GM12874 (cell line): ENCODE data around the gene CENPP.

ENCODE experiments used
- TF ChIP-seq, protein P1 (sequence below): IDR thresholded peaks from 2 replicates; pipeline ENCODE4 v1.5.1; 2011; ENCODE audit warnings: low read depth, mild to moderate bottlenecking, control low read depth, low read length, moderate library complexity; ENCODE audit not compliant: insufficient read depth

CENPP gene

GRCh38 chr9:92576175-92576574 lies 250.4 kb downstream of the CENPP start:
- TF ChIP-seq, protein P1, sequence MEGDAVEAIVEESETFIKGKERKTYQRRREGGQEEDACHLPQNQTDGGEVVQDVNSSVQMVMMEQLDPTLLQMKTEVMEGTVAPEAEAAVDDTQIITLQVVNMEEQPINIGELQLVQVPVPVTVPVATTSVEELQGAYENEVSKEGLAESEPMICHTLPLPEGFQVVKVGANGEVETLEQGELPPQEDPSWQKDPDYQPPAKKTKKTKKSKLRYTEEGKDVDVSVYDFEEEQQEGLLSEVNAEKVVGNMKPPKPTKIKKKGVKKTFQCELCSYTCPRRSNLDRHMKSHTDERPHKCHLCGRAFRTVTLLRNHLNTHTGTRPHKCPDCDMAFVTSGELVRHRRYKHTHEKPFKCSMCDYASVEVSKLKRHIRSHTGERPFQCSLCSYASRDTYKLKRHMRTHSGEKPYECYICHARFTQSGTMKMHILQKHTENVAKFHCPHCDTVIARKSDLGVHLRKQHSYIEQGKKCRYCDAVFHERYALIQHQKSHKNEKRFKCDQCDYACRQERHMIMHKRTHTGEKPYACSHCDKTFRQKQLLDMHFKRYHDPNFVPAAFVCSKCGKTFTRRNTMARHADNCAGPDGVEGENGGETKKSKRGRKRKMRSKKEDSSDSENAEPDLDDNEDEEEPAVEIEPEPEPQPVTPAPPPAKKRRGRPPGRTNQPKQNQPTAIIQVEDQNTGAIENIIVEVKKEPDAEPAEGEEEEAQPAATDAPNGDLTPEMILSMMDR: no peak

GRCh38 chr9:92589923-92590322 lies 264.2 kb downstream of the CENPP start:
- TF ChIP-seq, protein P1: no peak

- TF ChIP-seq, protein P1: no peak
Measured at GRCh38 chr9:92590377-92590776, 264.6 kb downstream of the CENPP start.

- TF ChIP-seq, protein P1: no peak
Measured at GRCh38 chr9:92592537-92592936, 266.8 kb downstream of the CENPP start.

DNA sequence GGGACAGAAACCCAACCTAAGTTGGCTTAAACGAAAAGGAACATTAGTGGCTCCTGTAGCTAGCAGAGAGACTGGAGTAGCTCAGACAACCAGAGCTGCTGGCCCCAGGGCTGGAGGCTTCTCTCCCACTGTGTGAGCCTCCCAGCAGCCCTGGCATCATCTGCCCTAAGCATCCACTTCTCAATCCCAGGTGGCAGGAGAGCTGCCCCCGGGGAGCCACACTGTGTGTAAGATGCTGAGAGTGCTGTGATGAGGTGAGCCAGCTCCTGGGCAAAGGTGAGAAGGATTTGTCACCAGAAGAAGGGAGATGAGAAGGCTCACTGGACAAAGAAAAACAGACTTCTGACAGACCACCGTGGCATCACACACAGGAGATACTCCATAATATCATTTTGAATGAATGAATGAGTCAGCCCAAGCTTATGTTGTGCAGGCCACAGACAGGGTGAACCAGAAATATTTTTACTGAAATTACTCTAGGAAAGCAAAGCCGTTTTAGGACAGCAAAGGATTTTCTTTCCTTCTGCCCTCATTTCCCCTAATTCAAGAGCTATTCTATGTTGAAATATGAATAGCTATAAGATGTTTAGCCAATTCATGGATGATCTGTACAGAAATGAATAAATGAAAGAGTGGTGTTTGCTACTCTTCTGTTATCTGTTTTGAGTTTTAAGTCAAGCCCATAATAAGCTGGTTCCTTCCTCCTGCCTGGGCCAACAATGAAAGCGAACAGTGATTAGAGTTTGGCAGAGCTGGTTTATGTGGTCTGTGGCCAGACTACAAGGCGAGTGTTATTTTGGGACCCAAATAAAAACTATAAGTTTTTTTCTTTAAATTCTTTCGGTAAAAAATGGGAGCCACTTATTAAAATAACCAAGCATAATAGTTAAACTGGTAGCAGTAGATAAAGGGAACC lies 267.5 kb downstream of the CENPP start:
- TF ChIP-seq, protein P1: no peak

DNA sequence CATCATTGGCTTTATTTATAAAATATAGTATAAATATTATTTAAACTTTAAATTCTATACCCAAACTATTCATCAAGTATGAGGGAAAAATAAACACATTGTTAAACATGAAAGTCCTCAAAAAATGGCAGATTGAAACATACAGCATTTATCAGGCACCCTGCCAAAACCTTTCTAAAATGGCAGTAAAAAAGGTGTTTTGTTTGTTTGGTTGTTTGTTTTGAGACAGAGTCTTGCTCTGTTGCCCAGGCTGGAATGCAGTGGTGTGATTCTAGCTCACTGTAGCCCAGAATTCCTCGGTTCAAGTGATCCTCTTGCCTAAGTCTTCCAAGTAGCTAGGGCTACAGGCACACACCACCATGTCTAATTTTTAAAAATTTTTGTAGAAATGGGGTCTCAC lies 270.2 kb downstream of the CENPP start:
- TF ChIP-seq, protein P1: no peak

- TF ChIP-seq, protein P1: no peak
Measured at GRCh38 chr9:92598382-92598781, 272.6 kb downstream of the CENPP start.
